ENCODE measurements around the gene GLT8D1.

GLT8D1 gene

GRCh38 chr3:52712291-52713212 lies 7.0 kb upstream of the GLT8D1 start:
- no peak for DNase-seq (ENCODE audit: low spot score)

GRCh38 chr3:52710512-52710911 lies 4.9 kb upstream of the GLT8D1 start:
- DNase-seq (ENCODE audit: low spot score): no peak

GRCh38 chr3:52707585-52707984 lies 2.0 kb upstream of the GLT8D1 start:
- DNase-seq (ENCODE audit: low spot score): no peak

- DNase-seq (ENCODE audit: low spot score): no peak
These were observed 228 bp downstream of the GLT8D1 start for GRCh38 chr3:52705438-52705687.

- DNase-seq (ENCODE audit: low spot score): no peak
These were observed 767 bp downstream of the GLT8D1 start for GRCh38 chr3:52704611-52705437.

- no peak for DNase-seq (ENCODE audit: low spot score)
These were observed 2.2 kb downstream of the GLT8D1 start for GRCh38 chr3:52703341-52703740.

- no peak for DNase-seq (ENCODE audit: low spot score)
These were observed 8.0 kb downstream of the GLT8D1 start for GRCh38 chr3:52697632-52697965.

GRCh38 chr3:52696830-52697631 lies 8.6 kb downstream of the GLT8D1 start:
- DNase-seq (ENCODE audit: low spot score): no peak

- no peak for DNase-seq (ENCODE audit: low spot score)
These were observed 9.6 kb downstream of the GLT8D1 start for GRCh38 chr3:52695798-52696671.

- DNase-seq (ENCODE audit: low spot score): no peak
These were observed 10.9 kb downstream of the GLT8D1 start for GRCh38 chr3:52694528-52695189.

- DNase-seq (ENCODE audit: low spot score): no peak
These were observed 12.5 kb downstream of the GLT8D1 start for GRCh38 chr3:52693071-52693470.

GRCh38 chr3:52690560-52690959 lies 15.0 kb downstream of the GLT8D1 start:
- no peak for DNase-seq (ENCODE audit: low spot score)

- DNase-seq (ENCODE audit: low spot score): no peak
These were observed 16.4 kb downstream of the GLT8D1 start for GRCh38 chr3:52689151-52689550.

GRCh38 chr3:52688266-52688665 lies 17.3 kb downstream of the GLT8D1 start:
- DNase-seq (ENCODE audit: low spot score): no peak

GRCh38 chr3:52685709-52686691 lies 19.6 kb downstream of the GLT8D1 start, which contains the start of the genes GNL3 and PBRM1:
TSS of gene GNL3 (plus strand) at chr3:52686032. CDS start at chr3:52686093, 61 bp downstream.
TSS of gene PBRM1 (minus strand) at chr3:52685913.
- peak; percentile 94 for DNase-seq (ENCODE audit: low spot score)

- DNase-seq (ENCODE audit: low spot score): peak; percentile 84
These were observed 20.3 kb downstream of the GLT8D1 start for GRCh38 chr3:52685285-52685708.

- DNase-seq (ENCODE audit: low spot score): no peak
These were observed 21.4 kb downstream of the GLT8D1 start for GRCh38 chr3:52684184-52684583.

- DNase-seq (ENCODE audit: low spot score): no peak
These were observed 22.0 kb downstream of the GLT8D1 start for GRCh38 chr3:52683611-52684010.

GRCh38 chr3:52682016-52682415 lies 23.6 kb downstream of the GLT8D1 start:
- DNase-seq (ENCODE audit: low spot score): peak; percentile 55

GRCh38 chr3:52681596-52681995 lies 24.0 kb downstream of the GLT8D1 start:
- DNase-seq (ENCODE audit: low spot score): no peak
